ENCODE measurements around the gene ADGRD1.

Gene ADGRD1

GRCh38 chr12:130960787-130961186 lies 7.1 kb downstream of the ADGRD1 start:
- DNase-seq (ENCODE audit: low read depth in 2 of 2): no peak
- no peak for TF ChIP-seq CTCF (IDR thresholded peaks at IDR 0.05; ENCODE audit: low read depth, low read length)
- no peak overlapping the region for H3K4me3 ChIP-seq (replicated peaks in 1 of 2; ENCODE audit: low read depth in 2 of 2, low read length in 2 of 2)

- TF ChIP-seq CTCF (IDR thresholded peaks at IDR 0.05; ENCODE audit: low read depth, low read length): no peak
- no peak overlapping the region for H3K4me3 ChIP-seq (replicated peaks in 1 of 2; ENCODE audit: low read depth in 2 of 2, low read length in 2 of 2)
- no peak for DNase-seq (ENCODE audit: low read depth in 2 of 2)
Measured at GRCh38 chr12:130961921-130962451, 8.3 kb downstream of the ADGRD1 start.

- TF ChIP-seq CTCF (IDR thresholded peaks at IDR 0.05; ENCODE audit: low read depth, low read length): no peak
- H3K4me3 ChIP-seq (replicated peaks in 1 of 2; ENCODE audit: low read depth in 2 of 2, low read length in 2 of 2): no peak overlapping the region
- no peak for DNase-seq (ENCODE audit: low read depth in 2 of 2)
Measured at GRCh38 chr12:130965214-130965613, 11.5 kb downstream of the ADGRD1 start.

GRCh38 chr12:130965668-130966067 lies 12.0 kb downstream of the ADGRD1 start:
- H3K4me3 ChIP-seq (replicated peaks in 1 of 2; ENCODE audit: low read depth in 2 of 2, low read length in 2 of 2): no peak overlapping the region
- DNase-seq (ENCODE audit: low read depth in 2 of 2): peak; percentile 28 to 46
- no peak for TF ChIP-seq CTCF (IDR thresholded peaks at IDR 0.05; ENCODE audit: low read depth, low read length)

- no peak overlapping the region for H3K4me3 ChIP-seq (replicated peaks in 1 of 2; ENCODE audit: low read depth in 2 of 2, low read length in 2 of 2)
- TF ChIP-seq CTCF (IDR thresholded peaks at IDR 0.05; ENCODE audit: low read depth, low read length): no peak
- DNase-seq (ENCODE audit: low read depth in 2 of 2): no peak
Measured at GRCh38 chr12:130966443-130967030, 12.8 kb downstream of the ADGRD1 start.

DNA sequence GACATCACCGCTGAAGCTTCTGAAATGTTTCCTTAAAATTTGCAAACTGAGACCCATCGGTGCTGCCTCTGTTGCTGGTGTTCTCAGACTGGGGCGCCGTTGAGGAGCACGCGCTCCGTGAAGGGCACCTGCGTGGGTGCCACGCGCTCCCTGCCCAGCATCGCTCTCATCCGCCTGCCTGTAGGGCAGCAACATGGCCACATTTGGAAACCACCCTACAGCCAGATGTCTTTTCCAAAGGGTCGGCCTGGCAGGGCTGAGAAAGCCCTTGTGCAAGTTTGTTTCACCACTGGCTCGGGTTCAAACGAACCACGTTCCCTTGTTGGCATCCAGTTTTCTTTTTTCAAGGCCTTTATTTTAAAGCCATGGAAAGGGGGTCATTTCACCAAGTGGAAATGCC lies 13.9 kb downstream of the ADGRD1 start:
- H3K4me3 ChIP-seq (replicated peaks in 1 of 2; ENCODE audit: low read depth in 2 of 2, low read length in 2 of 2): no peak overlapping the region
- DNase-seq (ENCODE audit: low read depth in 2 of 2): no peak
- no peak for TF ChIP-seq CTCF (IDR thresholded peaks at IDR 0.05; ENCODE audit: low read depth, low read length)

DNA sequence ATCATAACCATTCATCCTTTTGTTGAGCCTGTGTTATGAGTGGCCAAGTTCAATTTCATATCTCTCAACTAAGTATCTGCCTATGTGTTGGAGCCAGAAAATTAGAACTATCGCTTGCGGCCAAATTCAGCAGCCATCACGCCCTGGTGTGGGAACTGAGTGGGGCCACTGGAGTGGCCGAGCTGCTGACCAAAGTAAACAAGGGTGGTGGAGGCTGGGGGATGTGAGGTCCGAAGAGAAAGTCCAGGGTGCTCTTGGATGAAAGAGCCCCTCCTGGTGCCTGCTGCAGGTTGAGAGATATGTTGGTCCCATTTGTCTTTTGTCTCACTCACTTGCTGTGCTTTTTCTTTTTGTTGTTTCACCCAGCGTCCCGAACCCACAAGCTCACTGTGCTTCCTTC lies 14.9 kb downstream of the ADGRD1 start:
- DNase-seq (ENCODE audit: low read depth in 2 of 2): no peak
- no peak overlapping the region for H3K4me3 ChIP-seq (replicated peaks in 1 of 2; ENCODE audit: low read depth in 2 of 2, low read length in 2 of 2)
- TF ChIP-seq CTCF (IDR thresholded peaks at IDR 0.05; ENCODE audit: low read depth, low read length): no peak

All from cardiac fibroblast (primary cell).